ENCODE results near the gene TASOR2.

Gene TASOR2

DNA sequence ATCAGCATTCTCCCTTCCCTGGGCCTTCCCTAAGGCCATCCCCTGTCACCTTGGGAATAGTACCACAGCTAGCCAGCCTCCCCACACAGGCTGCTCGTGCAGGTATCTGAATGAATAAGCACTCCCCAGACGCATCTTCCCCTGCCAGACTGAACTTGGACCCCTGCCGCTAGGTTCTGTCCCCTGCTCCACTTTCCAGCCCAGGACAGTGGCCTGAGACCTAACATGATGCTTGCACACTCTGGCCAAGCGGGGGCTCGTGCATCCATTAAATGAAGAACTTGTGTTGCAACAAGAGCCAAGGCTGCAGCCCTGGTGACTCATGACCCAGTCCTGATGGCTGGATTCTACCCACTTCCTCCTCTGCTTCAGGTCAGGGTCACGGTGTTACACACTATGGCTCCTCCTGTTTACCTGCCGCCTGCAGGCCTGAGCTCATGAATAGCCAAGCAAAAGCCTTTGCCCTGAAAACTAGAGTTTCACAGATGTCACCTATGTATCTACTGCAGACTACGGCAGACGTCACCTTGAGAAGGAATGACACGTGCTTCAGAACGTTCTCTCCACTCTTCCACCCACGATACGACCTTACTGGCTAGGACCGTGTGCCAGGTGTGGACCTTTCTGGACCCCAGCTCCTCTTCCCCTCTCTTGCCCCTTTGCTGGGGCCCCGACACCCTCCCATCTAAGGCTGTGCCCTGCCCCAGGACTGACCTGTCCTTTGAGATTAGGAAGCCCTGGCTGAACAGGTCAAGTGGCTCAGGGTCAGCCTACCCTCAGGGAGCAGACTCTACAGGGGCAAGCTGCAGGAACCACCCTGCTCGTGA lies 24.7 kb upstream of the TASOR2 start:
- no peak for TF ChIP-seq CTCF (IDR thresholded peaks at IDR 0.05; ENCODE audit: low read depth, low read length)
- no peak overlapping the region for H3K27ac ChIP-seq
- no peak for DNase-seq

DNA sequence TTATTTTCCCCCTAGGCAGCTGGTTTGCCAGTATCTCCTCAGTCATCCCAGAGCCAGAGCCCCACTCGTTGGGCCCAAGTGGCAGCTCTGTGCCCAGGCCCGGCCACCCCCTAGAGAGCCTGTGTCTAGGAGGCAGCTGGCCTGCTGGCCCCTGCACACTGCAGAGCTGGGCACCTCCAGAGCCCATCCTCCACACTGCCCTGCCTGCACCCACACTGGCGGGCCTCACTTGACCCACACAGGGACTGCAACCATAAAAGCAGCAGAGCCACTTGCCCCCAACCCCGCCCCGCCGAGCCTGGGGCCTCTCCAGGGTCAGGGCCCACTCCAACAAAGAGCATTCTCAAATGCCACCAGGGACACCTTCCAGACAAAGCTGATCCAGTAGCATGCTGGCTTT lies 23.6 kb upstream of the TASOR2 start:
- H3K4me3 ChIP-seq (ENCODE audit: low read depth, low read length), result no peak overlapping the region
- no peaks in the 10 kb centered on the region for H3K36me3 ChIP-seq
- no peak overlapping the region for H3K27ac ChIP-seq
- no peaks in the 10 kb centered on the region for H3K27me3 ChIP-seq (ENCODE audit: insufficient read depth, low read depth, severe bottlenecking)
- no peak for DNase-seq
- TF ChIP-seq CTCF (IDR thresholded peaks at IDR 0.05; ENCODE audit: low read depth, low read length), result no peak
- no peaks in the 10 kb centered on the region for H3K9me3 ChIP-seq (ENCODE audit: severe bottlenecking)

More for the DNA sequence above, 24.7 kb upstream of the TASOR2 start:
- no peaks in the 10 kb centered on the region for H3K9me3 ChIP-seq (ENCODE audit: severe bottlenecking)
- no peaks in the 10 kb centered on the region for H3K27me3 ChIP-seq (ENCODE audit: insufficient read depth, low read depth, severe bottlenecking)
- H3K36me3 ChIP-seq, result no peaks in the 10 kb centered on the region
- no peak overlapping the region for H3K4me3 ChIP-seq (ENCODE audit: low read depth, low read length)

DNA sequence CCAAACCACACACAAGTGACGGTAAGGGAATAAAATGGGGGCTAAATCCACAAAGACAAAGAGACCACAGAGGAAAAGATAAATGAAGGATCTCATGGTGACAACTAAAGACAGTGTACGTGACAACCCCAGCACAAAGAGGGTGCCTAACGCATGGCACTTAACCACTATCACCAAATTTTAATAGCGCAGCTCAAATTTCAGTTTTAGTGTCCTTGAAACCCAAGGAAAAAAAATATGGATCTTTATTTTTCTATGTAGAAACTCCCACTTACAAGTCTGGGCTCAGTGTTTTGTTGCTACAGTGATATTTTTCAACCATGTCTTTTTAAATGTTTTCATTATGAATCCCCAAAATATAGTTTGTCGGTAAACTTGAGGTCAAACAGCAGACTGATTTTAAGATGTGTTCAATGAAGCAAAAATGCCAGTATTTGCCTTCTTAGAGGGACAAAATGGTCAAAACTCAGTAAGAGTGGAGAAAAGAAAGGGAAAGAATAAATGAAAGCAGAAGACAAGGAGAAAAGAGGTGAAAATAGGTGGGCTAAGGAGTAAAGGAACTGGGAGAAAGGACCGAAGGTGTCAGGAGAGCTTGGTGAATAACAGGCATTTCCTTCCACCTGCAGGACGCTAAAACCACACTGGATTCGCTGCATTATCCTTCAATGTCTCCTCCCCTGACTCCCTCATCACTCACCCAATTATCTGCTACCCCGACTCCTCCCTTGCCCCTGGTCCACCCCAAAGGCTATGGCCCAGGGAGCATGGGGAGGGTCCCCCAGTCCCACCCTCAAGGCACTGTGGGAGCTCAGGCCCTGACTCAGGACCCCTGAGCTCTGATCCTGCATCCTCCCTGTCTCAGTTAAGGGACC lies 21.7 kb upstream of the TASOR2 start:
- no peaks in the 10 kb centered on the region for H3K27me3 ChIP-seq (ENCODE audit: insufficient read depth, low read depth, severe bottlenecking)
- no peaks in the 10 kb centered on the region for H3K36me3 ChIP-seq
- H3K9me3 ChIP-seq (ENCODE audit: severe bottlenecking), result no peaks in the 10 kb centered on the region
- TF ChIP-seq CTCF (IDR thresholded peaks at IDR 0.05; ENCODE audit: low read depth, low read length), result no peak
- no peak for DNase-seq
- no peak overlapping the region for H3K4me3 ChIP-seq (ENCODE audit: low read depth, low read length)
- no peak overlapping the region for H3K27ac ChIP-seq

GRCh38 chr10:5663692-5664427 lies 20.8 kb upstream of the TASOR2 start:
- no peak overlapping the region for H3K4me3 ChIP-seq (ENCODE audit: low read depth, low read length)
- no peak overlapping the region for H3K27ac ChIP-seq
- no peak for TF ChIP-seq CTCF (IDR thresholded peaks at IDR 0.05; ENCODE audit: low read depth, low read length)
- no peaks in the 10 kb centered on the region for H3K27me3 ChIP-seq (ENCODE audit: insufficient read depth, low read depth, severe bottlenecking)
- no peaks in the 10 kb centered on the region for H3K36me3 ChIP-seq
- DNase-seq, result no peak
- no peaks in the 10 kb centered on the region for H3K9me3 ChIP-seq (ENCODE audit: severe bottlenecking)

DNA sequence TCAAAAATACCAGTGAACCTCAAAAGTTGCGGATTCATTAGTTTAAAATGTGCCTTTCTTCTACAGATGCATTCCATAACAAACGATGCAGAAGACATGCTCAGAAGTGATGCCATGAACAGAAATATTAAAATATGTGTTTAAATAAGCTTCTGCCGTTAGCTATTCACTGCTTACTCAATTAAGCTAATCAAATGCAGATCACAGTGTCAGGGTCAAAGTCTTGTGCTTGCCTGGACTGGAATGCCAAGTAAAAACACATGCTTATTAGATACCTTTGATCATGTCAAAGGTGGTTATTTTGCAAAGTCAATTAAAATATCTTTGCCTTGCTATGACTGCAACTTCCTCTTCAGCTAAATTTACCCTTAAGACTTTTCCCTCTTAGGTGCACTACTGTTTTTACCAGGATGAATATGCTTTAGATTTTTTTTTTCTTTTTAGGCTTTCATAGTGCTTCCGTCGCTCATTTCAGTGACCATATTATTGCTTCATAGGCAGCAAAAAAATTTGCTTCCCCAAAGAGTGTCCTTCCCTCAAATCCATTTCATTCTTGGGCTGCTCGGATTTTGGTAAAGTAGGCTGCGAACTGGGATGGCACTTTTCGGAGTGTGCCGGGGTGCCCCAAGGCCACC lies 19.1 kb upstream of the TASOR2 start:
- Histone ChIP-seq H3K4me3 (ENCODE audit: low read depth, low read length) (peak overlapping the region; percentile 61), H3K36me3 (no peaks in the 10 kb centered on the region), H3K27ac (no peak overlapping the region), H3K27me3 (ENCODE audit: insufficient read depth, low read depth, severe bottlenecking) (no peaks in the 10 kb centered on the region), H3K9me3 (ENCODE audit: severe bottlenecking) (no peaks in the 10 kb centered on the region)
- no peak for TF ChIP-seq CTCF (IDR thresholded peaks at IDR 0.05; ENCODE audit: low read depth, low read length)
- no peak for DNase-seq
